Measurements from ENCODE around the gene EIF3J.

Gene EIF3J, protein sequence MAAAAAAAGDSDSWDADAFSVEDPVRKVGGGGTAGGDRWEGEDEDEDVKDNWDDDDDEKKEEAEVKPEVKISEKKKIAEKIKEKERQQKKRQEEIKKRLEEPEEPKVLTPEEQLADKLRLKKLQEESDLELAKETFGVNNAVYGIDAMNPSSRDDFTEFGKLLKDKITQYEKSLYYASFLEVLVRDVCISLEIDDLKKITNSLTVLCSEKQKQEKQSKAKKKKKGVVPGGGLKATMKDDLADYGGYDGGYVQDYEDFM

DNA sequence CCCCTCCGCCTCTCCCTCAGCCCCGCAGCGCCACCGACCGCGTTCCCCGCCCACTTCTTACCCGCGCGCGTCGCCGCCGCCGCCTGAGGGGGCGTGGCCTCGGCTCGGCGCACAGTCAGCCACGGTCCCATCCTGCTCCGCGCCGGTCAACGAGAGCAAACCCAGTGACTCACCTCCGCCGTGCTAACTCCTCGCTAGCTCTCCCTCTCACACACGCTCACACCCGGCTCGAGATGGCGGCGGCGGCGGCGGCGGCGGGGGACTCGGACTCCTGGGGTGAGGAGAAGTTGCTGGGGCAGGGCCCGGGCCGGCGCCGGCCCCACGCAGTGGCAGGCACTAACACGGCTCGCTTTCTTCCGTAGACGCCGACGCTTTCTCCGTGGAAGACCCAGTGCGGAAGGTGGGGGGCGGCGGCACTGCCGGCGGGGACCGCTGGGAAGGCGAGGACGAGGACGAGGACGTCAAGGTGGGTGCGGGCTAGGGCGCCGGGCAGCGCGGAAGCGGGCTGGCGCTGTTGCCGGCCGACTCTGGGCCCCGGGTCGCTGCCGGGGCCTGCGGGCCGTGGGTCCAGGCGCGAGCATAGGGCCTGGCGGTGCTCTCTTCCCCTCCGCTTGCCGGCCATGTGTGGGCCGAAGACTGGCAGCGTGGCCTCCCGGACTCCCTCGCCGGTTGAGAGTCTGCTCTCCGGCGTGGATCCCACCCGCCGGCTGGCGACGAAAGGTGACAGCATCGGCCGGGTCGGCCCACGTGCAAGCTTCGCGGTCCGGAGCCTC, at the start of gene EIF3J:
Gene EIF3J (plus strand): TSS at position 186 of the 773 bp plus-strand sequence. CDS start 48 bp downstream, at position 234.
- H3K9ac ChIP-seq (ENCODE audit: low read length): peak within 1 kb of the TSS; percentile 93
- peak within 1 kb of the TSS; percentile 90 for H3K27ac ChIP-seq (ENCODE audit: low read depth, low read length)
- peak within 1 kb of the TSS; percentile 82 for H3K4me3 ChIP-seq (ENCODE audit: low read depth, low read length)
- no peaks in the 10 kb centered on the region for H3K9me3 ChIP-seq (ENCODE audit: control insufficient read depth, insufficient read depth, low read depth, low read length)
- H3K36me3 ChIP-seq (ENCODE audit: control insufficient read depth, insufficient read depth, low read length): peaks cover 27% of the 10 kb centered on the region
- H3K4me1 ChIP-seq (ENCODE audit: control insufficient read depth, insufficient read depth, low read length): peaks cover 7% of the 10 kb centered on the region; the same call in 1 of the 2 replicates
- no peaks in the 10 kb centered on the region for H3K27me3 ChIP-seq (ENCODE audit: control insufficient read depth, insufficient read depth, low read length)

DNA sequence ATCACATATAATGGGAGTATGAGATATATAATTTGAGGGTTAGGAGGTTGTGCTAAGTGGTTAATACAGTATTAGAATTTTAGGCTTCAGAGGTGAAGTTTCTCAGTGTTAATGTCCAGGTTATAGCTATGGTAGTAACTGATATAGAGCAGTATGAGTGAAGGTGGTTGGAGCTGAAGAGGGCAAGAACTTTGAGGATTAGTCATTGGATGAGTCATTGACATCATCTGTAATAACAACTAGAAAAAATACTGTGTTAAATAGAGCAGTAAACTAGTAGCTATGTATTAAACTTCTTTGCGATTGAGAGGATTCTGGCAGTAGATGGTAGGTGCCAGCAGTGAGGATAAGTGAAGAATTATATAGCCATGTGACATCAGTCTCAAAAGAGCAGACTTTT, 47.5 kb upstream of the EIF3J start:
- H3K4me3 ChIP-seq (ENCODE audit: low read depth, low read length): no peak overlapping the region
- H3K4me1 ChIP-seq (ENCODE audit: control insufficient read depth, insufficient read depth, low read length): no peaks in the 10 kb centered on the region
- no peak overlapping the region for H3K9ac ChIP-seq (ENCODE audit: low read length)
- H3K27me3 ChIP-seq (ENCODE audit: control insufficient read depth, insufficient read depth, low read length): no peaks in the 10 kb centered on the region
- H3K27ac ChIP-seq (ENCODE audit: low read depth, low read length): no peak overlapping the region
- H3K9me3 ChIP-seq (ENCODE audit: control insufficient read depth, insufficient read depth, low read depth, low read length): no peaks in the 10 kb centered on the region
- H3K36me3 ChIP-seq (ENCODE audit: control insufficient read depth, insufficient read depth, low read length): peaks cover 76% of the 10 kb centered on the region

DNA sequence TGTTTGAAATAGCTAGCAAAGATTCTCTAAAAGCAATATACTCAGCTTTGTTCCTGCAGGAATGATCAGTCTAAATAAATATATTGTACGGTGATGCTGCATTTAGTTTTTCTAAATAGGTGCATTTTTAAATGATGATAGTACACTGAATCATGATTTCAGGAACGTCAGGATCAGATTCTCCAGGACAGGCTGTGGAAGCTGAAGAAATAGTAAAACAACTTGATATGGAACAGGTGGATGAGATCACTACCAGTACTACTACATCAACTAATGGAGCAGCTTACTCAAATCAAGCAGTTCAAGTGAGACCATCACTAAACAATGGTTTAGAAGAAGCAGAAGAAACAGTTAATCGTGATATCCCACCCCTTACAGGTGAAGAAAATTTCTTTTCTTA, 46.3 kb upstream of the EIF3J start:
- Histone ChIP-seq H3K27me3 (ENCODE audit: control insufficient read depth, insufficient read depth, low read length) (no peaks in the 10 kb centered on the region), H3K36me3 (ENCODE audit: control insufficient read depth, insufficient read depth, low read length) (peaks cover 69% of the 10 kb centered on the region), H3K4me3 (ENCODE audit: low read depth, low read length) (no peak overlapping the region), H3K9ac (ENCODE audit: low read length) (no peak overlapping the region), H3K27ac (ENCODE audit: low read depth, low read length) (no peak overlapping the region), H3K4me1 (ENCODE audit: control insufficient read depth, insufficient read depth, low read length) (no peaks in the 10 kb centered on the region), H3K9me3 (ENCODE audit: control insufficient read depth, insufficient read depth, low read depth, low read length) (no peaks in the 10 kb centered on the region)

DNA sequence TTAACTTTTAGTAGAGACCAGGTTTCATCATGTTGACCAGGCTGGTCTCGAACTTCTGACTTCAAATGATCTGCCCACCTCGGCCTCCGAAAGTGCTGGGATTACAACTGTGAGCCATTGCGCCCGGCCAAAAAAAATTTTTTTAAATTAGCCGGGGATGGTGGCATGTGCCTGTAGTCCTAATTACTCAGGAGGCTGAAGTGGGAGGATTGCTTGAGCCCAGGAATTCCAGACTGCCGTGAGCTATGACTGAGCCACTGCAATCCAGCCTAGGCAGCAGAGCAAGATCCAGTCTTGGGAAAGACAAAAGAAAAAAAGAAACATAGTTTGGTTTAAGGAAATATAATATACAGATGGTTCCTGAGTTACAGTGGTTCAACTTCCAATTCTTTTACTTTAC, 44.9 kb upstream of the EIF3J start:
- H3K9ac ChIP-seq (ENCODE audit: low read length): no peak overlapping the region
- no peaks in the 10 kb centered on the region for H3K9me3 ChIP-seq (ENCODE audit: control insufficient read depth, insufficient read depth, low read depth, low read length)
- no peak overlapping the region for H3K27ac ChIP-seq (ENCODE audit: low read depth, low read length)
- no peaks in the 10 kb centered on the region for H3K27me3 ChIP-seq (ENCODE audit: control insufficient read depth, insufficient read depth, low read length)
- H3K4me3 ChIP-seq (ENCODE audit: low read depth, low read length): no peak overlapping the region
- H3K4me1 ChIP-seq (ENCODE audit: control insufficient read depth, insufficient read depth, low read length): no peaks in the 10 kb centered on the region
- H3K36me3 ChIP-seq (ENCODE audit: control insufficient read depth, insufficient read depth, low read length): peaks cover 76% of the 10 kb centered on the region

DNA sequence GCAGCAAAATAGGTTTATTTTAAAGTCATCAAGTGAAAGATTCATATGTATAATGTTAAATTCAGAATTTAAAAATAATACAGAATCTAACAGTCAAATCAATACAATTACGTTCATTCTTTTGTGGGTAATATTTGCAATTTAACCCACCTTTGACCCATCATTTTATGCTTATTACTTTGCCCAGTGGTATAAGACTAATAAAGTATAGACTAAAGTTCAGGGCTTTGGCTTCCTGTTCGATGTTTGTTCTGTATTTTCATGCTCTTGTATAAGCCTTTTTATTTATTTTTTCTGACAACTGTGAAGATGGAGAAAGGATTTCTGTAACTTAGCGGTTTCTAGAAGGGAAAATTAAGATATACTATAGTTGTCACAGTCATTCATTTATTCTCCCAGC, 44.3 kb upstream of the EIF3J start:
- no peaks in the 10 kb centered on the region for H3K27me3 ChIP-seq (ENCODE audit: control insufficient read depth, insufficient read depth, low read length)
- H3K27ac ChIP-seq (ENCODE audit: low read depth, low read length): no peak overlapping the region
- no peak overlapping the region for H3K4me3 ChIP-seq (ENCODE audit: low read depth, low read length)
- no peak overlapping the region for H3K9ac ChIP-seq (ENCODE audit: low read length)
- peaks cover 75% of the 10 kb centered on the region for H3K36me3 ChIP-seq (ENCODE audit: control insufficient read depth, insufficient read depth, low read length)
- H3K4me1 ChIP-seq (ENCODE audit: control insufficient read depth, insufficient read depth, low read length): no peaks in the 10 kb centered on the region
- no peaks in the 10 kb centered on the region for H3K9me3 ChIP-seq (ENCODE audit: control insufficient read depth, insufficient read depth, low read depth, low read length)

DNA sequence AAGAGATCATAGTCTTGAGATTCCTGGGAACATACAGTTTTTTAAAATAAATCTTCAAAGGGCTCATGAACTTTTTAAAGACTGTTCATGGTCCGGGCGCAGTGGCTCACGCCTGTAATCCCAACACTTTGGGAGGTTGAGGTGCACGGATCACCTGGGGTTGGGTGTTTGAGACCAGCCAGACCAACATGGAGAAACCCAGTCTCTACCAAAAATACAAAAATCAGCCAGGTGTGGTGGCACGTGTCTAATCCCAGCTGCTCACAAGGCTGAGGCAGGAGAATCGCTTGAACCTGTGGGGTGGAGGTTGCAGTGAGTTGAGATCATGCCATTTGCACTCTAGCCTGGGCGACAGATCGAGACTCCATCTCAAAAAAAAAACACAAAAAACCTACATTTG, 41.4 kb upstream of the EIF3J start:
- H3K36me3 ChIP-seq (ENCODE audit: control insufficient read depth, insufficient read depth, low read length): peaks cover 81% of the 10 kb centered on the region

DNA sequence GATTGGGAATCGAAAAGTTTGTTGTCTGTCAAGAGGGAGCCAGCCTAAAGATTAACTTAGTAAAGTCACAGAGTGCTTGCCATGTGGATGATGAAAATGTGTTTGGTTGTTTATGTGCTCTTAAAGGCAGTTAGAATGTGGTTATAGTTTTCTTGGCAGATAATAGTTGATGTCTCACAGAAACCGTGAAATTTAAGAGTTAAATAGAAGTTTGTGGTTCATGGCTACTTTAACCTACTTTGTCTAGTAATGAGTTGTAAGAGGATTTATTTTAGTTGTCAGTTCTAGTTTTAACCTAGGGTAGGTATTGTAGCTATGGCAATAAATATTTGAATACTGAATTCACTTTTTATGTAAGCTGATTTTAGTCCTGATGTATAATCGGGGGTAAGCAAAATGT, 36.4 kb upstream of the EIF3J start:
- H3K36me3 ChIP-seq (ENCODE audit: control insufficient read depth, insufficient read depth, low read length): peaks cover 73% of the 10 kb centered on the region
- H3K9ac ChIP-seq (ENCODE audit: low read length): no peak overlapping the region
- H3K27ac ChIP-seq (ENCODE audit: low read depth, low read length): no peak overlapping the region
- H3K4me1 ChIP-seq (ENCODE audit: control insufficient read depth, insufficient read depth, low read length): no peaks in the 10 kb centered on the region
- H3K4me3 ChIP-seq (ENCODE audit: low read depth, low read length): no peak overlapping the region
- H3K27me3 ChIP-seq (ENCODE audit: control insufficient read depth, insufficient read depth, low read length): no peaks in the 10 kb centered on the region
- H3K9me3 ChIP-seq (ENCODE audit: control insufficient read depth, insufficient read depth, low read depth, low read length): no peaks in the 10 kb centered on the region

More for the DNA sequence above, 41.4 kb upstream of the EIF3J start:
- Histone ChIP-seq H3K27me3 (ENCODE audit: control insufficient read depth, insufficient read depth, low read length) (no peaks in the 10 kb centered on the region), H3K9me3 (ENCODE audit: control insufficient read depth, insufficient read depth, low read depth, low read length) (no peaks in the 10 kb centered on the region), H3K4me1 (ENCODE audit: control insufficient read depth, insufficient read depth, low read length) (no peaks in the 10 kb centered on the region), H3K27ac (ENCODE audit: low read depth, low read length) (no peak overlapping the region), H3K4me3 (ENCODE audit: low read depth, low read length) (no peak overlapping the region), H3K9ac (ENCODE audit: low read length) (no peak overlapping the region)

DNA sequence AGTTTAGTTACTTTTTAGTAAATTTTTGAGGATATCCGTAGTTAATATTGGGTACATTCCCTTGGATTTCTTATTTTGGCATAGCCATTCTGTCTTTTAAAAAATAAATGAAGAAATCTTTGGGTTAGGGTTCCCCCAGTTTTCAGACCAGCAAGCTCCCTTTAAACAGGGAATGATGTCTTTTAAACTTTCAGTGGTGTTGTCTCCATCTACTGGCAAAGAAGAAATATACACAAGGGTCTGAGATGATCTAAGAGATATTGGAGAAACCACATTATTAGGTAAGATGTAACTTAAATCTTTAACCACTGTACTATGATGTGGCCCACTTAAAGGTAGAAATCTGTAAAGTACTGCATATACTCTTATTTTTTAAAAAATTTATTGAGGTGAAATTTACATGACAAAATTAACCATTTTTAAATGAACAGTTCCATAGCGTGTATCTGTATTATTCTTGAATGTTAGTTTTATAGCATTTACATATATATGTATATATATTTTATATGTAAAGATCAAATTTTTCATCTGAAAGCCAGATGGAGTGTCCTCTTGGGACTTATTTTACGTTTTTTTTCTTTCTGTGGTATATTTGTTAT, 35.1 kb upstream of the EIF3J start:
- H3K27ac ChIP-seq (ENCODE audit: low read depth, low read length): no peak overlapping the region
- no peaks in the 10 kb centered on the region for H3K4me1 ChIP-seq (ENCODE audit: control insufficient read depth, insufficient read depth, low read length)
- peaks cover 63% of the 10 kb centered on the region for H3K36me3 ChIP-seq (ENCODE audit: control insufficient read depth, insufficient read depth, low read length)
- no peaks in the 10 kb centered on the region for H3K27me3 ChIP-seq (ENCODE audit: control insufficient read depth, insufficient read depth, low read length)
- H3K9ac ChIP-seq (ENCODE audit: low read length): no peak overlapping the region
- no peaks in the 10 kb centered on the region for H3K9me3 ChIP-seq (ENCODE audit: control insufficient read depth, insufficient read depth, low read depth, low read length)
- H3K4me3 ChIP-seq (ENCODE audit: low read depth, low read length): no peak overlapping the region

DNA sequence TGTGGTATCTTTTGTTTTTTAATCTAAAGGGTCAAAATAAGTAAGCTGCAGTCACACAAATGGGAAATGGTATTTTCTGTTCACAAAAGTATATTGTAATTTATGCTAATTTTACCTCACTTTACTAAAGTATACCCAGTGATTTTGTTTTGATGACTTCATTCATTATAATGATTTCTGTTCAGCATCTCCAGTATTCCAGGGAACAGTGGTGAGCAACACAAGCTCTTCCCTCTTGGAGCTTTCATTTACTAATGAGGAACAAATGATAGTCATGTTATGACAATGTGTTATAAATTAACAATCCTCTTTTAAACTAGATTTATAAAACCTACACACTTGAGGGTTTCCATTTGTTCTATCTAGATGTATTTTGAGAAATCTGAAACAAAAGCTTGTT, 20.5 kb upstream of the EIF3J start:
- no peak overlapping the region for H3K4me3 ChIP-seq (ENCODE audit: low read depth, low read length)
- no peaks in the 10 kb centered on the region for H3K4me1 ChIP-seq (ENCODE audit: control insufficient read depth, insufficient read depth, low read length)
- H3K27me3 ChIP-seq (ENCODE audit: control insufficient read depth, insufficient read depth, low read length): no peaks in the 10 kb centered on the region
- H3K36me3 ChIP-seq (ENCODE audit: control insufficient read depth, insufficient read depth, low read length): peaks cover 65% of the 10 kb centered on the region
- no peaks in the 10 kb centered on the region for H3K9me3 ChIP-seq (ENCODE audit: control insufficient read depth, insufficient read depth, low read depth, low read length)
- no peak overlapping the region for H3K27ac ChIP-seq (ENCODE audit: low read depth, low read length)
- H3K9ac ChIP-seq (ENCODE audit: low read length): no peak overlapping the region

DNA sequence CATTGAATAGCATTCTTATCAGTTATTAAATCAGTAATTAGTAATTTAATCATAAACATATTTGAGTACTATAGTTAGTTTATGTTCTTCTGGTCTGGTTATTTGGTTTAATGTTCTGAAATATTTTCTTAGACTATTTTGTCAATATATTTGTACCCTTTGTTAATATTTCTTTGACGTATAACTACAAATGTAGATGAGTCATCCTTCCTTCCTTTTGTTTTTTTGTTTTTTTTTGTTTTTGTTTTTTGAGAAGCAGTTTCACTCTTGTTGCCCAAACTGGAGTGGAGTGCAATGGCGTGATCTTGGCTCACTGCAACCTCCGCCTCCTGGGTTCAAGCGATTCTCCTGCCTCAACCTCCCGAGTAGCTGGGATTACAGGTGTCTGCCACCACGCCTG, 17.4 kb upstream of the EIF3J start:
- H3K9me3 ChIP-seq (ENCODE audit: control insufficient read depth, insufficient read depth, low read depth, low read length): no peaks in the 10 kb centered on the region
- no peak overlapping the region for H3K4me3 ChIP-seq (ENCODE audit: low read depth, low read length)
- no peaks in the 10 kb centered on the region for H3K4me1 ChIP-seq (ENCODE audit: control insufficient read depth, insufficient read depth, low read length)
- H3K27me3 ChIP-seq (ENCODE audit: control insufficient read depth, insufficient read depth, low read length): no peaks in the 10 kb centered on the region
- no peak overlapping the region for H3K27ac ChIP-seq (ENCODE audit: low read depth, low read length)
- H3K36me3 ChIP-seq (ENCODE audit: control insufficient read depth, insufficient read depth, low read length): peaks cover 74% of the 10 kb centered on the region
- no peak overlapping the region for H3K9ac ChIP-seq (ENCODE audit: low read length)

DNA sequence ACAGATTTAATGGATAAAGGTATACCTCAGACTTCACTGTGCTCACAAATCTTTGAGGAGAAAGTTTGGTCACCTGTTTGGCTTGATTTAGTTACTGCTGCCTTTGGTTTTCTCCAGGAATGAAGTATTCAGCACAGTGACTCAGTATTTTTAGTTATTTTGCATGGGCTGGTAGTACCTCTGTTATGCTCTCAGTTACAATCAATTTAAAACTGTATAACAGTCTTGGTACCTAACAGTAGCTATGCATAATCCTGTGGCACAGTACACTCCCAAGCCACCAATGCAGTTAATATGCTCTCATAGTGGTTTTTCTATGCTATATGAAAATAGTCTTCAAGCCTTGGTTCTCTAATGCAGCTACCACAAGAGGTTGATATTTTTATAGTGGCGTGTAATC, 11.9 kb upstream of the EIF3J start:
- no peak overlapping the region for H3K4me3 ChIP-seq (ENCODE audit: low read depth, low read length)
- no peaks in the 10 kb centered on the region for H3K9me3 ChIP-seq (ENCODE audit: control insufficient read depth, insufficient read depth, low read depth, low read length)
- H3K4me1 ChIP-seq (ENCODE audit: control insufficient read depth, insufficient read depth, low read length): no peaks in the 10 kb centered on the region
- H3K27ac ChIP-seq (ENCODE audit: low read depth, low read length): no peak overlapping the region
- peaks cover 56% of the 10 kb centered on the region for H3K36me3 ChIP-seq (ENCODE audit: control insufficient read depth, insufficient read depth, low read length)
- no peaks in the 10 kb centered on the region for H3K27me3 ChIP-seq (ENCODE audit: control insufficient read depth, insufficient read depth, low read length)
- no peak overlapping the region for H3K9ac ChIP-seq (ENCODE audit: low read length)
